ENCODE results near the gene CACUL1. TPM values are rescaled to one million over a fixed set of nuclear protein-coding genes. Genes with fewer than 3 reads are reported as not detected.

Gene CACUL1
- total RNA-seq, 2 experiments from 2014 or later = 12.0 to 27.6 TPM

GRCh38 chr10:118778727-118779126, 24.0 kb upstream of the CACUL1 start:
- CTCF ChIA-PET (ENCODE audit: unreplicated experiment) = no interaction called here
- Histone ChIP-seq H3K4me1 (ENCODE audit: insufficient read depth, low read length, poor library complexity, severe bottlenecking) (no peaks in the 10 kb centered on the region), H3K9me3 (ENCODE audit: low read length) (0 out of 2 replicates have a peak, but pooled peaks cover 13% of the 10 kb centered on the region), H3K4me3 (ENCODE audit: low read depth, low read length, poor library complexity, severe bottlenecking) (no peak overlapping the region), H3K36me3 (ENCODE audit: insufficient read depth, low read length) (no peaks in the 10 kb centered on the region), H3K79me2 (ENCODE audit: insufficient read depth, low read depth, low read length) (no peaks in the 10 kb centered on the region), H3K27ac (ENCODE audit: low read depth, low read length, poor library complexity, severe bottlenecking) (no peak overlapping the region), H3K9me2 (ENCODE audit: insufficient read depth, low read length) (no peaks in the 10 kb centered on the region), H4K20me1 (ENCODE audit: insufficient read depth, low read length) (no peaks in the 10 kb centered on the region), H3K4me2 (ENCODE audit: low read length) (no peak overlapping the region), H2AFZ (ENCODE audit: low read length) (no peak overlapping the region)
- intact Hi-C loops (cut with micrococcal nuclease; ENCODE audit: unreplicated experiment) = no loop called here
- no TSS peak for BruUV-seq (replicated peaks)
- no peak for DNase-seq (ENCODE audit: low spot score)
- TF ChIP-seq CTCF (conservative IDR thresholded peaks at IDR 0.05; ENCODE audit: low read length) = no peak
- no peak for TF ChIP-seq EZH2phosphoT487 (IDR thresholded peaks at IDR 0.05; ENCODE audit: borderline replicate concordance, low read depth, low read length)
- POLR2A ChIA-PET = no interaction called here

GRCh38 chr10:118776960-118777359, 22.2 kb upstream of the CACUL1 start:
- Histone ChIP-seq H3K79me2 (ENCODE audit: insufficient read depth, low read depth, low read length) (no peaks in the 10 kb centered on the region), H3K4me3 (ENCODE audit: low read depth, low read length, poor library complexity, severe bottlenecking) (no peak overlapping the region), H4K20me1 (ENCODE audit: insufficient read depth, low read length) (no peaks in the 10 kb centered on the region), H3K4me1 (ENCODE audit: insufficient read depth, low read length, poor library complexity, severe bottlenecking) (no peaks in the 10 kb centered on the region), H3K9me2 (ENCODE audit: insufficient read depth, low read length) (no peaks in the 10 kb centered on the region), H3K27ac (ENCODE audit: low read depth, low read length, poor library complexity, severe bottlenecking) (no peak overlapping the region), H3K9me3 (ENCODE audit: low read length) (0 out of 2 replicates have a peak, but pooled peaks cover 13% of the 10 kb centered on the region), H3K4me2 (ENCODE audit: low read length) (no peak overlapping the region), H3K36me3 (ENCODE audit: insufficient read depth, low read length) (no peaks in the 10 kb centered on the region), H2AFZ (ENCODE audit: low read length) (no peak overlapping the region)
- BruUV-seq (replicated peaks) = no TSS peak
- no peak for TF ChIP-seq EZH2phosphoT487 (IDR thresholded peaks at IDR 0.05; ENCODE audit: borderline replicate concordance, low read depth, low read length)
- no peak for TF ChIP-seq CTCF (conservative IDR thresholded peaks at IDR 0.05; ENCODE audit: low read length)
- intact Hi-C loops (cut with micrococcal nuclease; ENCODE audit: unreplicated experiment) = no loop called here
- ChIA-PET POLR2A (no interaction called here), CTCF (ENCODE audit: unreplicated experiment) (no interaction called here)
- no peak for DNase-seq (ENCODE audit: low spot score)

GRCh38 chr10:118776033-118776432, 21.3 kb upstream of the CACUL1 start:
- no peaks in the 10 kb centered on the region for H3K4me1 ChIP-seq (ENCODE audit: insufficient read depth, low read length, poor library complexity, severe bottlenecking)
- no peaks in the 10 kb centered on the region for H3K79me2 ChIP-seq (ENCODE audit: insufficient read depth, low read depth, low read length)
- H3K27ac ChIP-seq (ENCODE audit: low read depth, low read length, poor library complexity, severe bottlenecking) = no peak overlapping the region
- H3K9me3 ChIP-seq (ENCODE audit: low read length) = 0 out of 2 replicates have a peak, but pooled peaks cover 13% of the 10 kb centered on the region
- intact Hi-C loops (cut with micrococcal nuclease; ENCODE audit: unreplicated experiment) = no loop called here
- TF ChIP-seq CTCF (conservative IDR thresholded peaks at IDR 0.05; ENCODE audit: low read length) (no peak), EZH2phosphoT487 (IDR thresholded peaks at IDR 0.05; ENCODE audit: borderline replicate concordance, low read depth, low read length) (no peak)
- no peak overlapping the region for H3K4me2 ChIP-seq (ENCODE audit: low read length)
- ChIA-PET CTCF (ENCODE audit: unreplicated experiment) (no interaction called here), POLR2A (interaction anchor here (0.5 kb wide), 1 partner anchor 216 kb away, joined by 3 read pairs; no protein-coding TSS in a partner anchor)
- no peaks in the 10 kb centered on the region for H3K9me2 ChIP-seq (ENCODE audit: insufficient read depth, low read length)
- no peak overlapping the region for H2AFZ ChIP-seq (ENCODE audit: low read length)
- H3K4me3 ChIP-seq (ENCODE audit: low read depth, low read length, poor library complexity, severe bottlenecking) = no peak overlapping the region
- H3K36me3 ChIP-seq (ENCODE audit: insufficient read depth, low read length) = no peaks in the 10 kb centered on the region
- no peaks in the 10 kb centered on the region for H4K20me1 ChIP-seq (ENCODE audit: insufficient read depth, low read length)
- DNase-seq (ENCODE audit: low spot score) = no peak
- no TSS peak for BruUV-seq (replicated peaks)
